Skeletal muscle satellite cell (primary cell): ENCODE measurements around the gene SLC7A9. TPM values are rescaled to one million over a fixed set of nuclear protein-coding genes. Genes with fewer than 3 reads are reported as not detected.

Experiments used
- H3K27me3 ChIP-seq: 2 replicates; pipeline ENCODE4 v1.7.0; 2013; ENCODE audit warnings: low read length; ENCODE audit not compliant: control insufficient read depth, insufficient read depth
- H3K36me3 ChIP-seq: 2 replicates; pipeline ENCODE4 v1.7.0; 2013; ENCODE audit warnings: mild to moderate bottlenecking, control low read depth, low read length; ENCODE audit not compliant: insufficient read depth
- H3K4me1 ChIP-seq: 2 replicates; pipeline ENCODE4 v1.7.0; 2013; ENCODE audit warnings: low read length; ENCODE audit not compliant: control insufficient read depth, insufficient read depth
- H3K4me2 ChIP-seq: 2 replicates; pipeline ENCODE4 v1.7.0; 2013; ENCODE audit warnings: mild to moderate bottlenecking, low read length
- H3K4me3 ChIP-seq: 2 replicates; pipeline ENCODE4 v1.7.0; 2013; ENCODE audit warnings: low read length
- H3K9ac ChIP-seq: 2 replicates; pipeline ENCODE4 v1.7.0; 2013; ENCODE audit warnings: mild to moderate bottlenecking, low read depth, low read length, moderate library complexity
- H3K9me3 ChIP-seq: replicated peaks from 2 replicates; pipeline ENCODE4 v1.7.0; 2013; ENCODE audit warnings: mild to moderate bottlenecking, control low read depth, low read length
- total RNA-seq: library from RNA; depleted of rRNA; stranded (reverse); fragments of >200 nt; gene quantifications from 2 replicates; pipeline ENCODE4 v1.2.3, GENCODE V29; 2012; rRNA removed

The SLC7A9 gene
- total RNA-seq, result not detected in 2 replicates

DNA sequence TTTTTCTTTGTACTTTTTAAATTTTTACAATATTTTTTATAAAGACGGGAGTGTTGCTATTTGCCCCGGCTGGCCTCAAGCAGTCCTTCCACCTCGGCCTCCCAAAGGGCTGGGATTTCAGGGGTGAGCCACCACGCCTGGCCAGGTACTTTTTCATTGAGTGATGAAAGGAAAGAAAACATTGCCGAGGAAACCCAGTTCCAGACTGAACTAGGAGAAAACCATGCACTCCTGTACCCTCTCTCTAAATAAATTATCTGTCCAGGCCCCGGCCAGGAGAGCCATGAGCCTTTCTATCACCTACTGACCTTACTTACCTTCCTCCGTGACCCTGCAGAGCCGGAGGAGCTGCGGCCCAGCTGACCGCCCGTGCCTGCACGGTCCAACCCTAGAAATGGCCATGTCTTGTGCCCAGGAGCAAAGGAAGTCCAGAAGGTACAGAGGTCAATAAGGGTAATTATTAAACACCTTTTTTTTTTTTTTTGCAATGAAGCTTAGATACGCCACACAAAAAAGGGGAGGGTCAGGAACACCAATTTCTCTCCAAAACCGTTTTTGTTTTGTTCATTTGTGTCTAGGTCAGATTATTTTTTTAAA, at the start of gene SLC7A9:
Gene SLC7A9 (minus strand): TSS at position 399 of the 597 bp plus-strand sequence. CDS start 1,233 bp downstream, outside the sequence.
- Histone ChIP-seq H3K9ac (no peak within 1 kb of the TSS), H3K4me1 (no peaks in the 10 kb centered on the region), H3K36me3 (no peaks in the 10 kb centered on the region), H3K9me3 (no peaks in the 10 kb centered on the region), H3K27me3 (no peaks in the 10 kb centered on the region), H3K4me3 (no peak within 1 kb of the TSS), H3K4me2 (no peak within 1 kb of the TSS)

DNA sequence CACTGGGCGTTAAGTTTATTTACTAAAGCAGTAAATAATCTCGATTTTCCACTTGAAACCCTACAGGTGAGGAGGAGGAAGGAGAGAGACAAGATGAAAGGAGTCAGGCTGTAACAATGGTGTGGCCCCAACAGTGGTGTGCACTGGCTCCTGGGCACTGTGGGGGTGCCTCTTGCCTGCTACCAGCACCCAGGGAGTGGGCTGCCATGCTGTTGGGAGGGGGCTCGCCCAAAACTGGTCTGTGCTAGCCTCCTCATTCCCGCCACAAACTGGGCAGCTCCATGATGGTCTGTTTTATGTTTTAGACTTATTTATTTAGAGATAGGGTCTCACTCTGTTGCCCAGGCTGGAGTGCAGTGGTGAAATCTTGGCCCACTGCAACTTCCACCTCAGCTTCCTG, 49.8 kb upstream of the SLC7A9 start:
- peaks cover 33% of the 10 kb centered on the region for H3K36me3 ChIP-seq
- H3K4me2 ChIP-seq, result no peak overlapping the region
- H3K4me1 ChIP-seq, result no peaks in the 10 kb centered on the region
- no peaks in the 10 kb centered on the region for H3K9me3 ChIP-seq
- no peak overlapping the region for H3K9ac ChIP-seq
- H3K4me3 ChIP-seq, result no peak overlapping the region
- no peaks in the 10 kb centered on the region for H3K27me3 ChIP-seq

DNA sequence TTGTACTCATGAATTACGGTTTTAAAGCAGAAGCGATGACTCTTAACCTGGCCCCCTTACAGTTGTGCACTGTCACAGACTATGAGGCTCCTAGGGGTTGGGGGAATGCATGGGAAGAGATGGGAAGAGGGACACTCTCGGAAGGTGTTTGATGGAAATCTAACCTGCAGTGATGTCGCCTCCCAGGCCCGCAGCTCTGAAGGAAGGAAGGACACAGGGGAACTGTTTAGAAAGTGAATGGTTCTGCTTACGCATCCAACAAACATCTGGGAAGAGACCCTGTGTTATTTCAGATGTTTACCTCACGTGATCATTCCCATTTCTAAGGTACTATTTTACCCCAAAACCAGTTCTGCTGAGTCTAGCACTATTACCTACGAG, 48.0 kb upstream of the SLC7A9 start:
- Histone ChIP-seq H3K4me1 (no peaks in the 10 kb centered on the region), H3K9me3 (no peaks in the 10 kb centered on the region), H3K4me2 (no peak overlapping the region), H3K27me3 (no peaks in the 10 kb centered on the region), H3K9ac (no peak overlapping the region), H3K36me3 (peaks cover 30% of the 10 kb centered on the region), H3K4me3 (no peak overlapping the region)

DNA sequence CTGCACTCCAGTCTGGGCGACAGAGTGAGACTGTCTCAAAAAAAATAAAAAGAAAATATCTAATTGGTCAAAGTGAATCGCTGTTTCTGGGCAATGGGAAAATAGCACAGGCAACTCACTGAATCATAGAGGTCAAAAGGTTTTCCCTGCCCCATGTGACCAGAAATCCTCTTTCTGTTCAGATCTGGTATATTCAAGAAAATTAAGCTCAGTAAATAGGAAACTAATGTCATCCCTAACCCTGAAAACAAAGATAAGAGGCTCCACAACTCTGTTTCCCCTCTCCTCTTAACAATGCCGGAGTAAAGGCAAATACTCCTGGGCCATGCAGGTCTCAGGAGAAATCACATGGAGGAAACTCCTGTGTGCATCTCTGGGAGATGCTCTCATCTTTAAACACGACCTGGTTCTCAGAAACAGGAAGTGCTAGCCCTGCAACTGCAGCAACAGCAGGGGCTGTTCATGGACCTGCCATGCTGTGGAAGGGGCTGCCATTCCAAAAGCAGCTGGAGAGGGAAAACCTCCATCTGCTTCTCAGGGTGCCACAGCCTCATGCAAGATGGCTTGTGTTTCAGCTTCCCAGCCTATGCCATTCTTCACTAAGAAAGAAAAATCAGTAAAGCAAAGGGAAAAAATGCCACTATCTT, 47.5 kb upstream of the SLC7A9 start:
- no peaks in the 10 kb centered on the region for H3K9me3 ChIP-seq
- no peak overlapping the region for H3K4me2 ChIP-seq
- H3K36me3 ChIP-seq, result peaks cover 28% of the 10 kb centered on the region
- no peak overlapping the region for H3K4me3 ChIP-seq
- no peak overlapping the region for H3K9ac ChIP-seq
- H3K4me1 ChIP-seq, result no peaks in the 10 kb centered on the region
- H3K27me3 ChIP-seq, result no peaks in the 10 kb centered on the region

DNA sequence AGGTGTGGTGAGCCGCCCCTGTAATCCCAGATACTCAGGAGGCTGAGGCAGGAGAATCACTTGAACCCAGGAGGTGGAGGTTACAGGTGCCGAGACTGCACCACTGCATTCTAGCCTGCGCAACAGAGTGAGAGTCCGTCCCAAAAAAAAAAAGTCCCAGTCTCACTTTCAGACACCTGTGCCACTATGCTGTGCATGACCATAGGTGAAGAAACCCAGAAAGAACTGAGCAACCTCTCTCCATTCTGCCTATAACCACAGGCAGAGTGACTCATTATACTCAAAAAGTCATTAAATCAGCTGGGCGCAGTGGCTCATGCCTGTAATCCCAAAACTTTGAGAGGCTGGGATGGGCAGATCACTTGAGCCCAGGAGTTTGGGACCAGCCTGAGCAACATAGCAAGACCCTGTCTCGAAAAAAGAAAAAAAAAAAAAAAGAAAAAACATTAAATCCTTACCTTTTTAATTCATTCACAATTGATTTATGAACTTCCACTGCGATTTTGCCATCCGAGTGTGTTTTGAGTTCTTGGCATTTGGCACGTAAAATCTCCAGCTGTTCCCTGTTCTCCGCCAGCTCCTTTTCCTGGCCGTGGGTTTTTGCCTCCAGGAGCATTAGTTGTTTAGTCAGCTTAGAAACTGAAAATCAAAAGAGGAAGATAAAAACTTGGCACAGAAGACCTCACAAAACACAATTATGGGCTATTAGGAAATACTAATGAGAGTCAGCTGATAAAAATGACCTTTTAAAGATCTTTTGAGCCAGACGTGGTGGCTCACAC, 45.5 kb upstream of the SLC7A9 start:
- Histone ChIP-seq H3K36me3 (peaks cover 20% of the 10 kb centered on the region), H3K4me3 (no peak overlapping the region), H3K4me2 (no peak overlapping the region), H3K4me1 (no peaks in the 10 kb centered on the region), H3K9ac (no peak overlapping the region), H3K9me3 (no peaks in the 10 kb centered on the region), H3K27me3 (no peaks in the 10 kb centered on the region)

DNA sequence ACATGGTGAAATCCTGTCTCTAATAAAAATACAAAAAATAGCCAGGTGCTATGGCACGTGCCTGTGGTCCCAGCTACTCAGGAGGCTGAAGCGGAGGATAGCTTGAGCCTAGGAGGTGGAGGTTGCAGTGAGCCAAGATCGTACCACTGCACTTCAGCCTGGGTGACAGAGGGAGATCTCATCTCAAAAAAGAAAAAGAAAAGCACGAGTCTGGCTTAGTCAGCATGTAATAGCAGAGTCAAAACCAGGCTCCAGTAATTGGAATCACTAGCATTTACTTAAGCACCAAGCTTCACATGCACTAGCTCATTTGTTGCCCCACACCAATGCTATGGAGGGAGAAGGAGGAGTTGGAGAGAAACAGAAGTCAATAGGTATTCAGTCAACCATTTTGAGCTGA, 41.9 kb upstream of the SLC7A9 start:
- no peaks in the 10 kb centered on the region for H3K9me3 ChIP-seq
- H3K36me3 ChIP-seq, result peaks cover 28% of the 10 kb centered on the region
- H3K27me3 ChIP-seq, result no peaks in the 10 kb centered on the region
- no peaks in the 10 kb centered on the region for H3K4me1 ChIP-seq
- no peak overlapping the region for H3K9ac ChIP-seq
- H3K4me2 ChIP-seq, result no peak overlapping the region
- no peak overlapping the region for H3K4me3 ChIP-seq

DNA sequence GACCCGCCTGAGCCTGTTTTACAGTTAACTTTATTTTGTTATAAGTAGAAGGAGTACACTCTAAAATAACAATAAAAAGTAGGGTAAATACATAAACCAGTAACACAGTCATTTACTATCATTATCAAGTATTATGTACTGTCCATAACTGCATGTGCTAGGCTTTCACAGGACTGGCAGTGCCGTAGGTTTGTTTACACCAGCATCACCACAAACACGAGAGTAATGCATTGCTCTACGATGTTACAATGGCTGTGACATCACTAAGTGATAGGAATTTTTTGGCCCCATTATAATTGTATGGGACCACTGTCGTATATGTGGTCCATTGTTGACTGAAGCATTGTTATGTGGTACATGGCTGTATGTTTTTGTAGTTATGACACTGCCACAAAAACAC, 41.3 kb upstream of the SLC7A9 start:
- Histone ChIP-seq H3K27me3 (no peaks in the 10 kb centered on the region), H3K4me2 (no peak overlapping the region), H3K9me3 (no peaks in the 10 kb centered on the region), H3K36me3 (peaks cover 28% of the 10 kb centered on the region), H3K4me3 (no peak overlapping the region), H3K9ac (no peak overlapping the region), H3K4me1 (no peaks in the 10 kb centered on the region)

DNA sequence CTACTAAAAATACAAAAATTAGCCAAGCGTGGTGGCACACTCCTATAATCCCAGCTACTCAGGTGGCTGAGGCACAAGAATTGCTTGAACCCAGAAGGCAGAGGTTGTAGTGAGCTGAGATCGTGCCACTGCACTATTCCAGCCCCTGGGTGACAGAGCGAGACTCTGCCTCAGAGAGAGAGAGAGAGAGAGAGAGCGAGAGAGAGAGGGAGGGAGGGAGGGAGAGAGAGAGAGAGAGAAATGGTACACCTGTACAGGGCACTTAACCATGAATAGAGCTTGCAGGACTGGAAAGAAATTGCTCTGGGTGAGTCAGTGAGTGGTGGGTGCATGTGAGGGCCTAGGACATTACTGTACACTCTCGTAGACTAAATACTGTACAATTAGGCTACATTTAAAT, 40.5 kb upstream of the SLC7A9 start:
- Histone ChIP-seq H3K36me3 (peaks cover 25% of the 10 kb centered on the region), H3K27me3 (no peaks in the 10 kb centered on the region), H3K9ac (no peak overlapping the region), H3K4me2 (no peak overlapping the region), H3K4me3 (no peak overlapping the region), H3K4me1 (no peaks in the 10 kb centered on the region), H3K9me3 (no peaks in the 10 kb centered on the region)

DNA sequence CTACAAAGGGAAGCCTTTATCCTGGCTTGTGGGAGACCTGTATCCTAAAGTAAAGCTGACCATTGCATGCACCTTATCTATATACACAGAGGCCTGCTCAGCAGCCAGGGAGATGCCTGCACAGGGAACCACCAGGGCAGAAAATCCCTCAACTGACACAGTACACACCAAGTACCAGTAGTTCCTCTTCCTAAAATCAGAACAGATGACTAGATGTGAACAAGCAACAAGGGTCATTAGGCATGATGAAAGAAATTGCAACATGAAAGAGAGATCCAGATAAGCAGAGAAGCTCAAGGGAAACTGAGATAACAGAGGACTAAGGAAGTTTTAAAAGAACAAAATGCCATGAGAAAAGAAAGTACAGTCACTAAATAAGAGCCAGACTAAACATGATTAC, 39.7 kb upstream of the SLC7A9 start:
- no peak overlapping the region for H3K9ac ChIP-seq
- H3K4me1 ChIP-seq, result no peaks in the 10 kb centered on the region
- H3K9me3 ChIP-seq, result no peaks in the 10 kb centered on the region

DNA sequence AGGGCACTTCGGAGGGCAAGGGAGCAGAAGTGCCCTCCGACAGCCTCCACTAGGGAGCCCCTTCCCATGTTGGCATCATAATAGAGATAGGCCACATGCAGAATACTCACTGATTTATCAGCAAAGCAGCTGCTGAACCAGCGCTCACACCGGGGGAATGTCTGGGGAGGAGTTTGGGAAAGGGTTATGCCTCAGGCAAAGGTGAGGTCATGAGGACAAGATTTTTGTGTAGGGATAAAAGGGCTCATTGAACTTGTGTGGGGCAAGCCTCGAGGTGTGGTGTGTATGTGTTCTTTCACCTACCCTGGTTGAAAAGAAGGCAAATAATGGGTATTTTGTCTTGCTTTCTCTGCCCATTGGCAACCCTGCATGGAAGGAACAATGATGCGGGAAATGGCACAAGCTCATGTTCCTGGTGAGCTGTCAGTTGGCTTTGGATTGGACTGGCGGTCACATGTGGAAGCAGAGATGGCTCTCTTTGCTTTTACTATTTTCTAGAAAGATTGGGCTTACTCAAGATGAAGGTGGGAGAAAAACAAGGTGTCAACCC, 39.1 kb upstream of the SLC7A9 start:
- H3K36me3 ChIP-seq, result peaks cover 21% of the 10 kb centered on the region

More for the DNA sequence above, 39.7 kb upstream of the SLC7A9 start:
- Histone ChIP-seq H3K4me3 (no peak overlapping the region), H3K4me2 (no peak overlapping the region), H3K36me3 (peaks cover 21% of the 10 kb centered on the region), H3K27me3 (no peaks in the 10 kb centered on the region)

DNA sequence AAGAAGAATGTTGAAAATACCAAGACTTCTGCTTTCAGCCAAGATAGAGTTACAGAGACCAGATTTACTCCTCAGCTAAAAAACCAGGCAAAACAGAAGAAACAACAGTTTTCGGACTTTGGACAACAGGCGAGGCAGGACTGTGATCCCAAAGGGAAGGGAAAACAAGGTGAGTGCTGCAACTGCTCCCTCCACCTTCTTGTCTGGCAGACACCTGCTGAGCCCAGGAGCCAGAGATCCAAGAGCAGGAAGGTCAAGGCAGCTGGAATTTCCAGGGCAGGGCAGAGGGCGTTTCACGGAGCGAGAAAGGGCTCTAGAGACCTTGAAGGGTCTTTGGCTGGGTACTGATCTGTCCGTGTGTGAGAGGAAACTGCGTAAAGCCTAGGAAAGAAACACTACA, 32.9 kb upstream of the SLC7A9 start:
- Histone ChIP-seq H3K27me3 (no peaks in the 10 kb centered on the region), H3K4me1 (no peaks in the 10 kb centered on the region), H3K36me3 (peaks cover 22% of the 10 kb centered on the region), H3K9ac (no peak overlapping the region), H3K4me3 (no peak overlapping the region), H3K9me3 (no peaks in the 10 kb centered on the region), H3K4me2 (no peak overlapping the region)

More for the DNA sequence above, 39.1 kb upstream of the SLC7A9 start:
- no peaks in the 10 kb centered on the region for H3K27me3 ChIP-seq
- H3K4me2 ChIP-seq, result no peak overlapping the region
- H3K9ac ChIP-seq, result no peak overlapping the region
- no peak overlapping the region for H3K4me3 ChIP-seq
- no peaks in the 10 kb centered on the region for H3K9me3 ChIP-seq
- no peaks in the 10 kb centered on the region for H3K4me1 ChIP-seq
